Suprapubic skin (tissue), 2 donors: ENCODE results near the gene SAMD1.

Experiments used
- EP300 ChIP-seq: sonication (generic); formaldehyde crosslinking; IDR thresholded peaks from one replicate; pipeline ENCODE4 v1.6.1; 2017; ENCODE audit warnings: antibody characterized with exemption
- POLR2A ChIP-seq, 2 donors: fragments of 450-650 bp; IDR thresholded peaks; one replicate each; pipeline ENCODE4 v1.6.1; 2017; ENCODE audit warnings: antibody characterized with exemption in 2 of 2, mild to moderate bottlenecking in 2 of 2, moderate library complexity in 2 of 2

- TF ChIP-seq EP300 (no peak), POLR2A (IDR thresholded peaks at IDR 0.05) (no peak)
Measured at GRCh38 chr19:14112051-14112808, 21.7 kb upstream of the SAMD1 start.
